ENCODE results near the gene PAFAH1B2. TPM values are rescaled to one million over a fixed set of nuclear protein-coding genes. Genes with fewer than 3 reads are reported as not detected.

The PAFAH1B2 gene
- total RNA-seq, 2 donors from 2014 or later, result 72.5 to 126 TPM

DNA sequence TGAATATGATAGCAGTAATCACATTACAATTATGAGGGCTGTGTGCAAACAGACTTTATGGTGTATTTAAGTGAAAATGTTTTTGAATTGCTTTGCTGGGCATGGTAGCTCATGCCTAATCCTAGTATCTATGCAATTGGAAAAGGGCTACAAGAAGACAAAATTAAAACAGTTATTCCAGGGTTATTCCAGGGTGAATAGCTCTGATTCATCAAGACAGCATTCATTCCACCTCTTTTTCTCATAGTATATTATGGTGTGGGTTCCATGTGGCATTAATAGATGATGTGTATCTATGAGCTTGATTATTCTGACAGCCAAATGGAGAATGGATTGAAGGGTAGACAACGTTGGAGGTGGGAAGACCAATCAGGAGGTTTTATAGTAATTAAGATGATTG, 22.4 kb downstream of the PAFAH1B2 start:
- WGBS, result 56% methylated on average over 1 of the region's 1 CpG
- Histone ChIP-seq H3K27me3 (replicated peaks; ENCODE audit: insufficient read depth) (no peaks in the 10 kb centered on the region), H3K4me3 (no peak overlapping the region), H3K9me3 (no peaks in the 10 kb centered on the region), H3K4me1 (replicated peaks) (no peaks in the 10 kb centered on the region), H3K27ac (no peak overlapping the region), H3K36me3 (peaks cover 0 to 7% of the 10 kb centered on the region in 2 donors)
- intact Hi-C loops (cut with DNase I), result no loop called here
- TF ChIP-seq POLR2AphosphoS5 (IDR thresholded peaks at IDR 0.05) (no peak), CTCF (IDR thresholded peaks at IDR 0.05) (no peak), POLR2A (IDR thresholded peaks at IDR 0.05) (no peak)
- DNase-seq (ENCODE audit: low spot score), result no peak

DNA sequence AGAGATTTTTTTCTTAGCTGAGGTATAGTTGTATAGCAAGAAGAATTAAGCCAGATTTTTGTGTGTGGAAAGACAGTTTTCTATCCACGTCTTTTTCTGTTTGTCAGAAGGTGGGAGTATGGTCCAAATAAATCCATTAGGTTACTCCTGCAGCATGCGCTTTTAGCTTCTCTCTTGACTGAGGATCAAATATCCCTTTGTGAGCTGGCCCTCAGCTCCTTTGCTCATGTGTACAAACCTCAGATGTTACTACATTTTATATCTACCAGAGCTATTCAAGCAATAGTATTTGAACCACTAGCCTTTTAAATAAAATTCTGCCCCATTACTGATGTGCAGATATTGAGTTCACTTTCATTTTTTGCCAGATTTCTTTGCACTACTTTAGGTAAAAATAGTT, 25.6 kb downstream of the PAFAH1B2 start:
- Histone ChIP-seq H3K27me3 (replicated peaks; ENCODE audit: insufficient read depth) (no peaks in the 10 kb centered on the region), H3K9me3 (no peaks in the 10 kb centered on the region), H3K4me3 (no peak overlapping the region), H3K36me3 (peaks cover 0 to 3% of the 10 kb centered on the region in 2 donors), H3K4me1 (replicated peaks) (no peaks in the 10 kb centered on the region), H3K27ac (no peak overlapping the region)
- no peak for DNase-seq (ENCODE audit: low spot score)
- TF ChIP-seq POLR2AphosphoS5 (IDR thresholded peaks at IDR 0.05), result no peak
- TF ChIP-seq POLR2A (IDR thresholded peaks at IDR 0.05), result no peak
- no peak for TF ChIP-seq CTCF (IDR thresholded peaks at IDR 0.05)
- 55% methylated on average over 2 of the region's 2 CpGs for WGBS
- intact Hi-C loops (cut with DNase I), result no loop called here

GRCh38 chr11:117170210-117170609, 26.1 kb downstream of the PAFAH1B2 start:
- intact Hi-C loops (cut with DNase I), result no loop called here
- 57% methylated on average over 9 of the region's 9 CpGs for WGBS
- Histone ChIP-seq H3K4me1 (replicated peaks) (no peaks in the 10 kb centered on the region), H3K9me3 (no peaks in the 10 kb centered on the region), H3K36me3 (peaks cover 0 to 3% of the 10 kb centered on the region in 2 donors), H3K27me3 (replicated peaks; ENCODE audit: insufficient read depth) (no peaks in the 10 kb centered on the region), H3K27ac (no peak overlapping the region), H3K4me3 (no peak overlapping the region)
- TF ChIP-seq CTCF (IDR thresholded peaks at IDR 0.05), result no peak
- DNase-seq (ENCODE audit: low spot score), result no peak

DNA sequence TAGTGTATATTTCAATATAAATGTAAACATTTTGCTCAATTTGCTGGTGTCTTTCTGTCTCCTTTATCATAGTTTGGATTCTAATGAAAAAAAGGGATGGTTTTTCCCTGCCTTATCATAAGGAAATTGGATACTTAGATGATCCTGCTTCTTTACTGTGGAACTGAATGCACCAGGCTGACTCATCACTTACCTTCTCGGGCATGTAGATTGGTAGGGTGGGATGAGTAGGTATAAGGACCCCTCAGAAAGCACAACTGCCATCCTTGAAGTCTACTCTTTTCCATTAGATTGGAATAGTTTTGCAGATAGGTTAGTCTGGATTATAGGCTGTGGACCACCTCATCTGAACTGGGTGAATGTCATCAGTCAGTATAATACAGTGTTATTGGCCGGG, 26.9 kb downstream of the PAFAH1B2 start:
- peaks cover 0 to 3% of the 10 kb centered on the region in 2 donors for H3K36me3 ChIP-seq
- no peak overlapping the region for H3K27ac ChIP-seq
- no peaks in the 10 kb centered on the region for H3K9me3 ChIP-seq
- H3K27me3 ChIP-seq (replicated peaks; ENCODE audit: insufficient read depth), result no peaks in the 10 kb centered on the region
- H3K4me1 ChIP-seq (replicated peaks), result no peaks in the 10 kb centered on the region
- 90% methylated on average over 2 of the region's 2 CpGs for WGBS
- no peak for DNase-seq (ENCODE audit: low spot score)
- intact Hi-C loops (cut with DNase I), result no loop called here
- TF ChIP-seq CTCF (IDR thresholded peaks at IDR 0.05), result no peak
- TF ChIP-seq POLR2A (IDR thresholded peaks at IDR 0.05), result no peak
- TF ChIP-seq POLR2AphosphoS5 (IDR thresholded peaks at IDR 0.05), result no peak
- H3K4me3 ChIP-seq, result no peak overlapping the region

GRCh38 chr11:117171404-117172061, 27.4 kb downstream of the PAFAH1B2 start:
- 89% methylated on average over 14 of the region's 14 CpGs for WGBS
- Histone ChIP-seq H3K4me3 (no peak overlapping the region), H3K27me3 (replicated peaks; ENCODE audit: insufficient read depth) (no peaks in the 10 kb centered on the region), H3K9me3 (no peaks in the 10 kb centered on the region), H3K4me1 (replicated peaks) (no peaks in the 10 kb centered on the region), H3K36me3 (peaks cover 0 to 3% of the 10 kb centered on the region in 2 donors), H3K27ac (no peak overlapping the region)
- no peak for TF ChIP-seq POLR2AphosphoS5 (IDR thresholded peaks at IDR 0.05)
- TF ChIP-seq CTCF (IDR thresholded peaks at IDR 0.05), result no peak
- no peak for TF ChIP-seq POLR2A (IDR thresholded peaks at IDR 0.05)
- intact Hi-C loops (cut with DNase I), result no loop called here
- DNase-seq (ENCODE audit: low spot score), result no peak
